Fibroblast of skin of right quadriceps (primary cell): ENCODE measurements around the gene LGSN.
"Not testable (repeated sequence)": the region's sequence is repeated elsewhere in the genome, so short reads cannot be mapped to it uniquely, and the experiment has no call there.

Source experiments
- DNase-seq: peaks from one replicate; pipeline ENCODE4 v3.0.0-alpha.2; 2013

LGSN gene

GRCh38 chr6:63303476-63303875 is 16.3 kb downstream of the LGSN start:
- DNase-seq = no peak

- no peak for DNase-seq
These were observed 20.1 kb downstream of the LGSN start for GRCh38 chr6:63299667-63300066.

GRCh38 chr6:63295553-63296194 is 24.1 kb downstream of the LGSN start:
- no peak for DNase-seq

DNA sequence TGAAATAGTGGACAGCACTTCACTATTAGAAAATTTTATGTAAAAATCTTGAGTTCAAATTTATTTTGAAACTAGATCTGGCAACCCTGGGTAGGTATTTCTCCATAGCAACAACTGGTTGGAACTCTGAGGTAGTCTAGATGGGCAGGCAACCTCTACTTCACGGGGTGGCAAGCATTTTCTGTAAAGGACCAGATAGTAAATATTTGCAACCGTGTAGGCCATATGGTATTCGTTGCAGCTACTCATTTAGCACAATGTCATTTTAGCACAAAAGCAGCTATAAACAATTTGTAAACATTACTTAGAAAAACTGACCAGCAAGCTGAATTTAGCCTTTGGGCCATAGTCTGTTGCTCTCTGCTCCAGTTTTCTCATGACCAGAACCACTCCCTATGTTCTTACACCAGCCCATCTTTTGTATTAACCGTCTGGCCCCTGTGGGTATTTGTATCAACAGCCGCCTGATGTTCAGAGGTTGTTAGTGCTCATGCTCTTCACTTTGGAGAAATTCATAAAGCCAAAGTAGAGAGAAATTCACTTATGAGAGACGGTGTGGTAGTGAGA is 29.2 kb downstream of the LGSN start:
- DNase-seq = no peak

- no peak for DNase-seq
These were observed 30.4 kb downstream of the LGSN start for GRCh38 chr6:63289269-63289872.

- no peak for DNase-seq
These were observed 39.1 kb downstream of the LGSN start for GRCh38 chr6:63280639-63281180.

GRCh38 chr6:63278916-63279315 is 40.9 kb downstream of the LGSN start:
- DNase-seq = no peak

DNA sequence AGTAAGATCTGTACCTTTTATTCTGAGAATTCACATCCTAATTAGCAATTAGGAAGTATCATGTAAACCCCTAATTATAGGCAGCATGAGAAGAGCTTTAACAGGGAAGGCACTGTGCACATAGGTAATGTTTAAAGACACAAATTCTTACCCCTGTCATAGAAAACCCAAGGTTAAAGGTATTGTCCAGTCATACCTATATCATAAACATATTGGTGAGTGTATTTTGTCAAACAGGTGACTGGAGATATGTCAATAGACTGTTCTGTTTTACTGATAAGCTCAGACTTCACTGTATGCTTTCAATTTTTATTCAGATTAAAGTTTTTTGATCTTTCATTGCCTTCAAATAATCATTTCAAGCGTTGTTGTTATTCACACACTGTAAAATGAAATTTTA is 43.8 kb downstream of the LGSN start:
- DNase-seq = no peak

- not testable (repeated sequence) for DNase-seq
These were observed 44.9 kb downstream of the LGSN start for GRCh38 chr6:63274795-63275430.

- DNase-seq = peak; percentile 1
These were observed 47.4 kb downstream of the LGSN start for GRCh38 chr6:63272397-63272796.

DNA sequence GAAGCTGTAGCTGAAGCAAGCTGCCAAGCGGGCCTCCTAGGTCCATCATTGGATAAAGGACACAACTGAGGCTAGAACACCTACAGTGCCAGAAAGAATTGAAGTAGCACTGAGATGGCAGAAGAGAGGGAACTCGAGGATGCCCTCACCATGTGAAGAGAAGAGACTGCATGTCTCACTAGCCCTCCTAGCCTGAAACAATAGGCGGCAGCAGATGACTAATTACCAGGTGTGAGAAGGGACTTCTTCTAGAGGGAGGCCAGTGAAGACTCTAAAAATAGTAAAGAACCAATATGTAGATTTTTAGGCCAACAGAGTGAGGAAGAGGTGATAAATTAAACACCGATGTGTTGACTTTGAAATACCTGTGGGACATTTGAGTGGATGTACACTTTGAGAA is 50.3 kb downstream of the LGSN start:
- DNase-seq = no peak

GRCh38 chr6:63268574-63268973 is 51.2 kb downstream of the LGSN start:
- DNase-seq = no peak

GRCh38 chr6:63267828-63268227 is 52.0 kb downstream of the LGSN start:
- DNase-seq = no peak

DNA sequence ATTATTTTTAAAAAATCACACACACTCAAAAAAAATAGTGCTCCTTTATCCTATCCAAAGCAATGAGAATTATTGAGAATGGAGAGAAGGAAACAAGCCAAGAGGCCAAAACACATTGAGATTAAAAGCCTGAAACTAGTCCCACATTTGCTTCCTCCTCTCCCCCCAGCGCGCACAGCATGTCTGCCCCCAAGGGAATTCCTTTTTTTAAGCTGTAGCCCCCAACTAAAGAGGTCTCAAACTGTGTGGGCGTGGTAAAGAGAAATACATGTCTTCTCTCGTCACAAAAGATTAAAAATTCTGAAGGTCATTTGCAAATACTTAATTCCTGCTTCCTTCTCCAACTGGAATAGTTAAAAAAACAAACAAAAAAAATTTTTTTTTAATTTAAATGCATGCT is 52.7 kb downstream of the LGSN start:
- no peak for DNase-seq

DNA sequence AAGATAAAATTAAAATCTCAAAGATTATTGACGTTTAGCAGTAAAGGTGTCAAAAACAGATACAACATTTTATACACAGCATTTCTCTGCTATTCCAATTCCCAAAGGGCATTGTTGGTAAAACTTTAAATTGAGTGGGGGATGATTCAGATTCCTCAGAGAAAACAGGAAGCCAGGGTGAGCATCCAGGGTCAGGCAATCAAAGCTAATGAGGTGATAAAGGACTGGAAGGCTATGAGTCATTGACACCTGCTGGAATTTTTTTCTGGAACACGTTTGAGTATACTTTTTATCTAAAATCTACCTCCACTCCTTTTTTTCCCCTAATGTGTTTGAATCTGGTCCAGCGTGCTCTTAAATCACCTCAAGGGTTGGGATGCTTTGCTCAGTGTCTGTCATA is 56.3 kb downstream of the LGSN start:
- DNase-seq = no peak

DNA sequence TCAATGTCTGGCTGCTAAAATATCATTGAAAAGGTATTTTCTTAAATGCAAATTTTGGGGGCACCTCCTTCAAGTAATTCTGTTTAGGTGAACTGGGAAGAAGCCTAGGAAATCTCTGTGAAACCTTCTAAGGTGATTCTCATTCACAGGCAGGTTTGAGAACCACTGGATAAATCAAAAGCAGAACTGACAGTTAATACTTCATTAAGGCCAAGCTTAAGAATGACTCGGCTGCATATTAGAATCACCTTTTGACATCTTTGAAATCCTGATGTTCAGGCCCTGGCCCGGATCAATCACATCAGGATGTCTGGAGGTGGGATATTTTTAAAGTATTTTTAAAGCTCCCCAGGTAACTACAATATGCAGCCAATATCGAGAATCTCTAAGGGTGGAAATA is 58.0 kb downstream of the LGSN start:
- no peak for DNase-seq

DNA sequence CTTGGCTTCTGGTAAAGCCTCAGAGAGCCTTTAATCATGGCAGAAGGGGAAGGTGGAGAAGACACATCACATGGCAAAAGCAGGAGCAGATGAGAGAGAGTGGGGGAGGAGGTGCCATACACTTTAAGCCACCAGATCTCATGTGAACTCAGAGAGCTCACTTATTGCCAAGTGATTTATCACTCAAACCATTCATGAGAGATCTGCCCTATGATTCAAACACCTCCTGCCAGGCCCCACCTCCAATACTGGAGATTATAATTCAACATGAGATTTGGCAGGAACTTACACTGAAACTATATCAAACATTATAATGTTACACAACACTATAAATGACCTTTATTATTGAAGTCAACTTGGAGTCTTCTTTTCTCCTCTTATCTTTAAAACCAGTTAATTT is 60.6 kb downstream of the LGSN start:
- DNase-seq = no peak

- no peak for DNase-seq
These were observed 69.8 kb downstream of the LGSN start for GRCh38 chr6:63249875-63250482.

DNA sequence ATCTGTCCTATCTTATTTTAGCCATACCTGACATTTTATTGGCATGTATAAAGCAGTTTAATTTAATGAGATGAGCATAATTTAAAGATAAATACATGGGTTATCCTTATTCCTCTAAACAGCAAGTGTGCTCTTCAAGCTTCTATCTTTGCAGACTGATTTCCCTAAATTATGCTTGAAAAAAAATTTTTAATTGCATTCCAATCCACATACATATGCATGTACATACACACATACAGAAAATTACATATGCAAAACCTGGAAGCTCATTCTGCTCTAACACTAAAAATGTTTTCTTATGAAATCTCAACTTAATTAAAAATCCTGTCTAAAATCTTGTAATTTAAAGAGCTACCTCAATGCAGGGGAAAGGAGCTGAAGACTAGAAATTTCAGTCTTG is 73.2 kb downstream of the LGSN start:
- no peak for DNase-seq

GRCh38 chr6:63245909-63246308 is 73.9 kb downstream of the LGSN start:
- DNase-seq = no peak

DNA sequence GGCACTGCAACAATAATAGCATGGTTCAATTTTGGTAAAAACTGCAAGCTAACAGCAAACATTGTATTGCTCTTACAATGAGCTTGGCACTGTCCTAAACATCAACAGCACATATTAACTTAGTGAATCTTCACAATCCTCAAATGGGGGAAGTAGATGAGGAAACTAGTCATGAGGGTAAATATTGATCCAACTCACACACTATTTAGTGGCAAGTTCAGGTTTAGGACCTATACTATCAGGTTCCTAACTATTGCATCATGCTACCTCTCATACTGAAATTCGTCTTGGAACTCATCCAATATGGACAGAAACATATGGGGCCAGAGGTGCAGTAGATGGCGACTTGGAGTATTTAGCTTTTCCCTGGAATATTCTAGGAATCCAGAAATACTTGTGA is 74.4 kb downstream of the LGSN start:
- DNase-seq = no peak

- DNase-seq = no peak
These were observed 83.4 kb downstream of the LGSN start for GRCh38 chr6:63236398-63236817.

- DNase-seq = not testable (repeated sequence)
These were observed 89.3 kb downstream of the LGSN start for GRCh38 chr6:63230511-63230910.

GRCh38 chr6:63230027-63230426 is 89.8 kb downstream of the LGSN start:
- not testable (repeated sequence) for DNase-seq
